B cell (primary cell): ENCODE measurements around the gene OXSR1.

ENCODE experiments used
- EZH2 ChIP-seq: IDR thresholded peaks from 2 replicates; pipeline ENCODE4 v1.6.1; 2012; ENCODE audit warnings: borderline replicate concordance, low read depth, mild to moderate bottlenecking, moderate library complexity, low read length; ENCODE audit not compliant: insufficient read depth, poor library complexity, severe bottlenecking
- TF ChIP-seq, protein P1 (sequence below): fragments of 200-600 bp; IDR thresholded peaks from one replicate; pipeline ENCODE4 v1.8.0; 2022; ENCODE audit warnings: antibody characterized with exemption, mild to moderate bottlenecking

DNA sequence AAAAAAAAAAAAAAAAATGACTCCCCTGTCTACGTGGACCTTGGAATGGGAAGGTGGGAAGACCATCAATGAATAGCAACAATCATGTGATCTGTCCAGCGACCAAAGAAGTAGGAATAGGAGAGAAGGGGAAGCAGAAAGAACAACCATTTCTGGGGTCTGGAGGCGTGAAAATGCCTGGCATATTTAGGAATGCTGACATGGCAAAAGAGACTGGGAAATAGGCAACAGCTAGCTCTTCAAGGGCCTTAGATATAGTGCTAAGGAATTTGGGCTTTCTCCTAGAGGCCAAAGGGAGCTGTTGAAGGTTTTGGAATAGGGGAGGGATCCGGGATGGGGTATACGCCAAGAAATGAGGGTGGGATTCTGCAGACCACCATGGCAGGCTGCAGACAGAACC, 106.2 kb downstream of the OXSR1 start:
- TF ChIP-seq, protein P1, sequence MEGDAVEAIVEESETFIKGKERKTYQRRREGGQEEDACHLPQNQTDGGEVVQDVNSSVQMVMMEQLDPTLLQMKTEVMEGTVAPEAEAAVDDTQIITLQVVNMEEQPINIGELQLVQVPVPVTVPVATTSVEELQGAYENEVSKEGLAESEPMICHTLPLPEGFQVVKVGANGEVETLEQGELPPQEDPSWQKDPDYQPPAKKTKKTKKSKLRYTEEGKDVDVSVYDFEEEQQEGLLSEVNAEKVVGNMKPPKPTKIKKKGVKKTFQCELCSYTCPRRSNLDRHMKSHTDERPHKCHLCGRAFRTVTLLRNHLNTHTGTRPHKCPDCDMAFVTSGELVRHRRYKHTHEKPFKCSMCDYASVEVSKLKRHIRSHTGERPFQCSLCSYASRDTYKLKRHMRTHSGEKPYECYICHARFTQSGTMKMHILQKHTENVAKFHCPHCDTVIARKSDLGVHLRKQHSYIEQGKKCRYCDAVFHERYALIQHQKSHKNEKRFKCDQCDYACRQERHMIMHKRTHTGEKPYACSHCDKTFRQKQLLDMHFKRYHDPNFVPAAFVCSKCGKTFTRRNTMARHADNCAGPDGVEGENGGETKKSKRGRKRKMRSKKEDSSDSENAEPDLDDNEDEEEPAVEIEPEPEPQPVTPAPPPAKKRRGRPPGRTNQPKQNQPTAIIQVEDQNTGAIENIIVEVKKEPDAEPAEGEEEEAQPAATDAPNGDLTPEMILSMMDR = no peak
- TF ChIP-seq EZH2 = no peak
